Measurements from ENCODE around the gene ITPK1.

ITPK1 gene

GRCh38 chr14:93105362-93105761 is 10.4 kb downstream of the ITPK1 start:
- H3K27ac ChIP-seq: no peak overlapping the region
- no peak for TF ChIP-seq CTCF (conservative IDR thresholded peaks at IDR 0.05)

GRCh38 chr14:93104961-93105360 is 10.8 kb downstream of the ITPK1 start:
- TF ChIP-seq CTCF (conservative IDR thresholded peaks at IDR 0.05): no peak
- H3K27ac ChIP-seq: no peak overlapping the region

DNA sequence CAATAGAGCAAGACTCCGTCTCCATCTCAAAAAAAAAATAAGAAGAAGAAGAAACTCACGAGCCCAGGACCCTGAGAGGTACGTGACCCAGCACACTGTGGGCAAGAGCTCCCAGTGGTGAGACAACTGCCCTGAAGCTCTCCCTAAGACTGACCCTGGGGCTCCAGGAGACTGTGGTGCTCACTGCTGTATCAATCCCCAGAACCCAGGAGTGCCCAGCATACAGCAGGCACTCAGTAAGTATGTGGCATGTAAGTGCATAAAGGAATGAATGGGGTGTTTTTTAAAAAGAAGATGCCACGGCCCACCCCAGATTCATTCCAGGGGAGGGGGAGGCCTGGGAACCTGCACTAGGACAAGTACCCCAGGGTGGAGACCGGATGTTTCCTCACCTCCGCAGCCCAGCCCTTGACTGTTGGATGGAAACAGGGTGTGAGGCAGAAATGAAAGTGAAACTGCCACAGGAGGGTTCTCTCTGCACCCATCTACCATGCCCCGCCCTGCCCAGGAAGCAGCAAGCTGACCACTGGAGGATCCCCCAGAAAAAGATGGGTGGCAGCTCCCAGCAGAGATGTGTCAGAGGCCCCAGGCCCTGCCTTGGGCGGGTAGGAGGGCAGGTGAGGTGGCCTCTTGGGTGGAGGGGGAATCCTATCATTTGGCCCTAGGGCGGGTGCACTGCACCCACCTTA is 12.2 kb downstream of the ITPK1 start:
- H3K27ac ChIP-seq: no peak overlapping the region
- no peak for TF ChIP-seq CTCF (conservative IDR thresholded peaks at IDR 0.05)

DNA sequence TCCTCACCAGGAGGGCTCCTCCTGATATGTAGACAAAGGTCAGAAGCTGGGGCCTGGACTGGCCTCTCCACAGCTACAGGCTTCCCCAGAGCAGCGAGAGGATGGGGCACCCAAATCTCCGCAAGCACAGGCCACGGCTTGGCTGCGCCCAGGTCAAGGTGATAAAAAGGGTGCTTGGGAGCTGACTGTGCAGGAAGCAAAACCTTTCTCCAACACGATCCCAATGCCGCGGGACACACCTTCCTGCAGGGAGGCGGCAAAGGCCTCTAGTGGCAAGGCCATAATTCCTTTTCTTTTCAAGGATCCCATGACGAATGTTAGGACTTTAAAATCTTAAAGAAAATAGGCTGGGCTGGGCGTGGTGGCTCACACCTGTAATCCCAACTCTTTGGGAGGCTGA is 13.6 kb downstream of the ITPK1 start:
- TF ChIP-seq CTCF (conservative IDR thresholded peaks at IDR 0.05): no peak

DNA sequence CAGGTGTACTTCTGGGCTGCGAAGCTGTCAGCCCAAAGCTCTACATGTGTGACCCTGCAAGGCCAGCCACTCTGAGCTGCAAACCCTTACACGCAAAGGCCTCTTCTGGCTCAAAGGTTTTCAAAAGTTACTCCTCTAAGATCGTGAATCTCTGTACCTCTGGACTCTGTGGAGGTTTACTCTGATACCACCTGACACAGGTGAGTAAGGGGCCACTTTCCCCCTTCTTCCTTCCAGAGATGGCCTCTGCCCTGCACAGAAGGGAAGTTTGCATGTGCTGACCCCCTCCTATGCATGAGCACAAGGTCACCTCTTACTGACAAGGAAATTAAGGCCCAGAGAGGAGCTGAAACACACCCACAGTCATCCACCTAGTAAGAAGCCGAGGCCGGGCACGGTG is 14.5 kb downstream of the ITPK1 start:
- TF ChIP-seq CTCF (conservative IDR thresholded peaks at IDR 0.05): no peak
- no peak overlapping the region for H3K27ac ChIP-seq

More for the DNA sequence above, 13.6 kb downstream of the ITPK1 start:
- no peak overlapping the region for H3K27ac ChIP-seq

DNA sequence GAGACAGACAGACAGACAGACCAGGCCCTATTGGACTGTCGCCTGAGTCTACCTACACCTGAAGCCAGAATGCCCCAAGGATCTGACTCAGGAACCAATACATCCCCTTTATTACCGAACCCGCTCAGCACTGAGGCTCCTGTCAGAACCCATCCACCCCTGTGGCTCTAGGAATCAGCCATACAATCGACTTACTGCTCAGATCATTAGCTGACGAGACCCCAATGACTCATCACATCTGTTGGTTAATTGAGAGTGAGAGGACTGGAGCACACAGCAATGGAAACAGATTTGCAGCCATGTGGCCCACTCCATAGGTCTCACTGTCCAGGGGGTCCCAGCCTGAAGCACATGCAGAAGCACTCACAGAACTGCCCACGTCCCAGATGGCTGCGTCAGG is 15.2 kb downstream of the ITPK1 start:
- H3K27ac ChIP-seq: no peak overlapping the region
- no peak for TF ChIP-seq CTCF (conservative IDR thresholded peaks at IDR 0.05)

- no peak overlapping the region for H3K27ac ChIP-seq
- no peak for TF ChIP-seq CTCF (conservative IDR thresholded peaks at IDR 0.05)
These were observed 15.6 kb downstream of the ITPK1 start for GRCh38 chr14:93100100-93100499.
